ENCODE results near the gene WDFY4.

- TF ChIP-seq CTCF (IDR thresholded peaks at IDR 0.05) (no peak), SIN3A (IDR thresholded peaks at IDR 0.05; ENCODE audit: borderline replicate concordance, low read depth, low read length) (no peak), RAD21 (IDR thresholded peaks at IDR 0.05; ENCODE audit: low read length) (no peak), SMC3 (IDR thresholded peaks at IDR 0.05; ENCODE audit: low read depth, low read length) (no peak), RCOR1 (IDR thresholded peaks at IDR 0.05; ENCODE audit: low read length) (no peak), FOSL2 (IDR thresholded peaks at IDR 0.05; ENCODE audit: borderline replicate concordance, low read depth) (no peak), ELF1 (IDR thresholded peaks at IDR 0.05) (no peak), CHD2 (IDR thresholded peaks at IDR 0.05; ENCODE audit: low read length, partially characterized antibody) (no peak), YY1 (IDR thresholded peaks at IDR 0.05; ENCODE audit: low read depth) (no peak), TAF1 (IDR thresholded peaks at IDR 0.05; ENCODE audit: borderline replicate concordance, low read depth, low read length) (no peak), REST (IDR thresholded peaks at IDR 0.05; ENCODE audit: low read depth, low read length) (no peak), NRF1 (IDR thresholded peaks at IDR 0.05; ENCODE audit: low read depth, low read length) (no peak)
Measured at GRCh38 chr10:48934672-48935501, 250.2 kb downstream of the WDFY4 start.
